ENCODE measurements around the gene PIGO. TPM values are rescaled to one million over a fixed set of nuclear protein-coding genes. Genes with fewer than 3 reads are reported as not detected.
A peak's percentile ranks its signal among the peaks of the same experiment; 100 is the strongest.

Gene PIGO
- total and polyA plus RNA-seq, 9 of the 15 experiments (the other 6 are each of a cell fraction or from before 2014, with no cell fraction given): 5.4 to 13.7 (median 9.7) TPM

DNA sequence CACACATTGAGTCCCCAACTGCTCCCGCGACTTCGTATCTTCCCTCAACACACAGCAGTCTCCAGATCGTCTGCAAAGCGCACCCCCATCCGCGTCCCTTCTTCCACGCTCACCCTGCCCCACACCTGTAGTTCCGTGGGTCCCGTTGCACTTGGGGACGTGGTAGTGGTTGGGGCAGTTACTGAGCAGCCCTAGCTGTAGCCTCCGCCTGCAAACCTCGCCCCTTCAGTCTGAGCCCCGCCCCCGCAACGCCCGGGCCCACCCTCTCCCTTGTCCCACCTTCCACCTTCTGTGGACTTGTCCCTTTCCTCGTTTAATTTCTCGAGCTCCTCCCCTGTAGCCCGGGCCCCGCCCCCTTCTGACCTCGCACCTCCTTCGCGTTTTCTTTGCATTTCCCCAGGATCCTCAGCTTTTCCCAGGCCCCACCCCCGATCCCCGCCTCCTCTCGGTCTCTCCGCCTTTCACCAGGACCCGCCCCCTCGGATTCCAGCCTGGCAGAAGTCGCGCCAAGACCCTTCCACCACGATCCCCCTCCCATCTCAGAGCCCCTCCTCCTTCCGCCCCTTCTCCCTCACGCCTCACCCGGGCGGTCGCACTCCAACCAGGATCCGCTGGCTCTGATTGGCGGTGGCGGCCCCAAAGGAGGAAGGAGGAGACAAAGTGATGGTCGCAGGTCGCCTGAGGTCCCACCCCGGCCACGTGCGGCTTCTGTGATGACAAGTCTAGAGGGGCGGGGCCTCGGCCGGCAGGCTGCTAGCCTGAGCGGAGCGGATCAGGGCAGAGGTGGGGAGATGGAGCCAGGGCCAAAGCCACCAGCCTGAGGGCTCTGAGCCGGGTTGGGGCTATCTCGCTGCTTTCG is 19.5 kb upstream of the PIGO start, which contains the start of gene ATOSB (continued):
- TF ChIP-seq, protein P1, sequence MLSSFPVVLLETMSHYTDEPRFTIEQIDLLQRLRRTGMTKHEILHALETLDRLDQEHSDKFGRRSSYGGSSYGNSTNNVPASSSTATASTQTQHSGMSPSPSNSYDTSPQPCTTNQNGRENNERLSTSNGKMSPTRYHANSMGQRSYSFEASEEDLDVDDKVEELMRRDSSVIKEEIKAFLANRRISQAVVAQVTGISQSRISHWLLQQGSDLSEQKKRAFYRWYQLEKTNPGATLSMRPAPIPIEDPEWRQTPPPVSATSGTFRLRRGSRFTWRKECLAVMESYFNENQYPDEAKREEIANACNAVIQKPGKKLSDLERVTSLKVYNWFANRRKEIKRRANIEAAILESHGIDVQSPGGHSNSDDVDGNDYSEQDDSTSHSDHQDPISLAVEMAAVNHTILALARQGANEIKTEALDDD (IDR thresholded peaks at IDR 0.05): no peak
- TF ChIP-seq POLR2H (tag; IDR thresholded peaks at IDR 0.05; ENCODE audit: low read depth) (no peak), RBM39 (optimal IDR thresholded peaks at IDR 0.05; ENCODE audit: low read depth, low read length) (no peak), POLR2A (conservative IDR thresholded peaks at IDR 0.05) (peak; percentile 50; the same call in 1 of the 2 replicates), HMGN3 (IDR thresholded peaks at IDR 0.05; ENCODE audit: borderline replicate concordance, extremely low read depth, insufficient read length, low read depth, low read length) (no peak), TRIM28 (IDR thresholded peaks at IDR 0.05) (no peak), RBM34 (IDR thresholded peaks at IDR 0.05; ENCODE audit: borderline replicate concordance, insufficient read depth, low read length) (no peak), CREM (IDR thresholded peaks at IDR 0.05; ENCODE audit: low read depth) (0 out of 2 replicates have a peak, but pooled peaks have one; percentile 5), HDAC2 (IDR thresholded peaks at IDR 0.05) (peak; percentile 60; the same call in 1 of the 2 replicates), LCOR (CRISPR knock-in tag; IDR thresholded peaks at IDR 0.05) (peak; percentile 94; the same call in 1 of the 2 replicates), SMARCB1 (IDR thresholded peaks at IDR 0.05; ENCODE audit: insufficient read length, low read depth) (no peak), TAF1 (IDR thresholded peaks at IDR 0.05; ENCODE audit: control insufficient read depth, extremely low read depth, insufficient read depth, low read length, severe bottlenecking) (peak; percentile 16)
- TF ChIP-seq, protein P2, sequence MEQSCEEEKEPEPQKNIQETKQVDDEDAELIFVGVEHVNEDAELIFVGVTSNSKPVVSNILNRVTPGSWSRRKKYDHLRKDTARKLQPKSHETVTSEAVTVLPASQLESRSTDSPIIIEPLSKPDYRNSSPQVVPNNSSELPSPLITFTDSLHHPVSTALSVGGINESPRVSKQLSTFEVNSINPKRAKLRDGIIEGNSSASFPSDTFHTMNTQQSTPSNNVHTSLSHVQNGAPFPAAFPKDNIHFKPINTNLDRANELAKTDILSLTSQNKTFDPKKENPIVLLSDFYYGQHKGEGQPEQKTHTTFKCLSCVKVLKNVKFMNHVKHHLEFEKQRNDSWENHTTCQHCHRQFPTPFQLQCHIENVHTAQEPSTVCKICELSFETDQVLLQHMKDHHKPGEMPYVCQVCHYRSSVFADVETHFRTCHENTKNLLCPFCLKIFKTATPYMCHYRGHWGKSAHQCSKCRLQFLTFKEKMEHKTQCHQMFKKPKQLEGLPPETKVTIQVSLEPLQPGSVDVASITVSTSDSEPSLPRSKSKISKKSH (CRISPR knock-in tag; IDR thresholded peaks at IDR 0.05): no peak
- TF ChIP-seq, protein P3, sequence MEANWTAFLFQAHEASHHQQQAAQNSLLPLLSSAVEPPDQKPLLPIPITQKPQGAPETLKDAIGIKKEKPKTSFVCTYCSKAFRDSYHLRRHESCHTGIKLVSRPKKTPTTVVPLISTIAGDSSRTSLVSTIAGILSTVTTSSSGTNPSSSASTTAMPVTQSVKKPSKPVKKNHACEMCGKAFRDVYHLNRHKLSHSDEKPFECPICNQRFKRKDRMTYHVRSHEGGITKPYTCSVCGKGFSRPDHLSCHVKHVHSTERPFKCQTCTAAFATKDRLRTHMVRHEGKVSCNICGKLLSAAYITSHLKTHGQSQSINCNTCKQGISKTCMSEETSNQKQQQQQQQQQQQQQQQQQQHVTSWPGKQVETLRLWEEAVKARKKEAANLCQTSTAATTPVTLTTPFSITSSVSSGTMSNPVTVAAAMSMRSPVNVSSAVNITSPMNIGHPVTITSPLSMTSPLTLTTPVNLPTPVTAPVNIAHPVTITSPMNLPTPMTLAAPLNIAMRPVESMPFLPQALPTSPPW (CRISPR knock-in tag; IDR thresholded peaks at IDR 0.05): peak; percentile 66

All from K562 (cell line).